GM21447 (cell line): ENCODE results near the gene DNAJB9.

Experiments used
- ATAC-seq: cut with Tn5 transposase; IDR thresholded peaks from one replicate; pipeline ENCODE4 v1.9.1; 2021; ENCODE audit not compliant: unreplicated experiment

The DNAJB9 gene

GRCh38 chr7:108565987-108566386 lies 3.7 kb upstream of the DNAJB9 start:
- ATAC-seq = no peak

DNA sequence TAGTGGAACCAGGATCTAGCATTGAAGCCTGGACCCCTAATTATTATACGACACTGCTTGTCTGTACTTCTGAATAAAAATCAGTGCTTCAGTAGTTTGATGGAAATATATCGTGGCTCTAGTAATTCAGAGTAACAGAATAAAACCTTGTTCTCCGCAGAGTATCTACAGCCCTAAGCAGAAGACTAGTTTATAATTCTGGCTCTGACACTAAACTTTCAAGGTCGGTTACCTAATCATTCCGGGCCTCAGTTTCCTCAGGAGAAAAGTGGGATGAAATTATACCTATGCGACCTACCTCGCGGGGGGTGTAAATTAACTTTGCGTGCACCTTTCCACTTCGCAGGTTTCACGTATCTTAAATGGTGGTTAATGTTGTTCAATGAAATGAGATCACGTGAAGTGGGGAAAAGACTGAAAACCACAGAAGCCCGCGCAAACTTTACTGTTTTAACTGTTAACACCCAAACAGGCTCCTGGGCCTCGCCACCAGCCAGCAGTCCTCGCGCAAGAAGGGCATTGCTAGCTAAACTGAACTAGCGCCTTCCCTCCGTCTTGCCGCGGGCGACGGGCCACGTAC lies 783 bp upstream of the DNAJB9 start:
- no peak for ATAC-seq

DNA sequence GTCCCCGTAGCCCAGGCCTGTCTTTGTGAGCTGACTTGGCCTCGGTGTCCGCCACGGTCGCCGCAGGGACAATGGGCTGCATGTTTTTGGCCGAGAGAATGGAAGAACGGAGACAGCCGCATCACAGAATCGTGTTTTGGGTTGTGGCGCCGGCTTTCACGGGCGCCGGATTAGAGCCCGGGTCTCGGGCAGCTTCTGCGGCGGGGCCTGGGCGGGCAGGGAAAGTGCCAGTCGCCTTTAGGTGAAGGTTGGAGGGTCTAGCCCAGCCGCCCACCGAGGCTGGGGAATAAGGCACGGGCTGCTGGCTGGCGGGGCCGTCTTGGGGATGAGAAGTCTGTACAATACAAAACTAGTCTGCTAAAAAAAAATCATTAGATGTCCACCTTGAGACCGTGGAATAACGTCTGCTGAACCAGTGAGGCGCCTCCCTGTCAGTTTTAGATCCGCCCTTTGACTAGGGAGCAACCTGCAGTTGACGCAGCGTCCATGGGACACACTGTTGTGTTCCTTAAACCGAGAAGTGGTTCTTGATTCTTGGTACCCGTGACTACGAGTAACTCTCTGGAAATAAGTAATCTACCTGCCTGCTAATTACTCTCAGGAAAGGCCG lies 577 bp downstream of the DNAJB9 start:
- peak; percentile 37 for ATAC-seq

GRCh38 chr7:108572480-108572879 lies 2.8 kb downstream of the DNAJB9 start:
- no peak for ATAC-seq

GRCh38 chr7:108575156-108575555 lies 5.5 kb downstream of the DNAJB9 start:
- ATAC-seq = no peak

- ATAC-seq = no peak
Measured at GRCh38 chr7:108576116-108576515, 6.4 kb downstream of the DNAJB9 start.

GRCh38 chr7:108578937-108579336 lies 9.3 kb downstream of the DNAJB9 start:
- ATAC-seq = no peak

- ATAC-seq = no peak
Measured at GRCh38 chr7:108580298-108580697, 10.6 kb downstream of the DNAJB9 start.

DNA sequence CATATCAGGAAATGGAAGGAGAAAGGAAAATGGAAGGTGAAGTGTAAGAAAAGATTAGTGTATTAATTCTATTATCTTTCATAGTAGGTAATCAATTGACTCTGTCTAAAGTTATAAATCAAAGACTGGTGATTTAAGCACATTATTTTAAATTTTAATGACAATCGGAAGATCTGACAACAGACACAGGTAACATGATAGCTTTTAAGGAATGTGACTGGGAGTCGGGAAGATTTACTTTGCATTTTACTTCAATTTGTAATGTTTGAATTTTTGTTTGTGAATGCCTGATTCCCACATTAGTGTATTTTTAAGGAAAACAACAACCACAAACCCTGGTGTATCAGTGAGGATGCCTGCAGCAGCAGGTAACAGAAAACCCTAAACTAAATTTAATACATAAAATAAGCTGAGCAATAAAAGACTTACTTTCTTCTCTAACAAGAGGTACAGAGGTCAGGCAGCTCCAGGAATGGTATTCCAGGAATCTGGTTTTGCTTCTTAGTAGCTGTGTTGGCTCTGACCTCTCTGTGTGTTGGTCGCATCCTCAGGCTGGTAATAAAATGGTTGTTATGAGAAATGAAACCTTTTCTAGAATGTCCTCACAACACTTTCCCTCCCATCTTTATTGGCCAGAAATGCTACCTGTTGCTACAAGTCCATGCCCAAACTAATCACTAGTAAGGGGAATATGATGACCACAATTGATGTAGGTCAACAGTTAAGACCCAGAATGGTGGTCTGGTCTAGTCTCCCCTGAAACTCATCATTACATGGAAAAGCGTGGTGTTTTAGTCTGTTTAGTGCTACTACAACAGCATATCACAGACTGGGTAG lies 12.2 kb downstream of the DNAJB9 start:
- no peak for ATAC-seq

- ATAC-seq = no peak
Measured at GRCh38 chr7:108584211-108584610, 14.5 kb downstream of the DNAJB9 start.

- no peak for ATAC-seq
Measured at GRCh38 chr7:108585843-108586242, 16.2 kb downstream of the DNAJB9 start.

DNA sequence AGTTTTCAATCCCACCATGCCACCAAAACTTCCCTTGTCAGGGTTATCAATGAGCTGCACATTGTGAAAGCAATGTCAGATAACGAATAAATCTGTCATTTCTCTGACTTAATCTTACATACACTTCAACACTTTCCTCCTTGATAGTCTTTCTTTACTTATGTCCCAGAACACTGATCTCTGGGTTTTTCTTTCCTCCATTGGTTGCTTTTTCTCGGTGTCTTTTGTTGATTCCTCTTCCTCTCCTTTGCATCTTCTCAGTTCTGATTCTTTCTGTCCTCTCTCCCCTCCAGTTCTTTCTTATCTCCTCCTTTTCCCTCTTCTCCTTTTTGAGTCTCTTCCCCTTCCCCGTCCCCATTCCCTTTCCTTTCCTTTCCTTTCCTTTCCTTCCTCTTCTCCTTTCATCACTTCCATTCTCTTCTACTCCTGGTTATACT lies 16.6 kb downstream of the DNAJB9 start:
- no peak for ATAC-seq

DNA sequence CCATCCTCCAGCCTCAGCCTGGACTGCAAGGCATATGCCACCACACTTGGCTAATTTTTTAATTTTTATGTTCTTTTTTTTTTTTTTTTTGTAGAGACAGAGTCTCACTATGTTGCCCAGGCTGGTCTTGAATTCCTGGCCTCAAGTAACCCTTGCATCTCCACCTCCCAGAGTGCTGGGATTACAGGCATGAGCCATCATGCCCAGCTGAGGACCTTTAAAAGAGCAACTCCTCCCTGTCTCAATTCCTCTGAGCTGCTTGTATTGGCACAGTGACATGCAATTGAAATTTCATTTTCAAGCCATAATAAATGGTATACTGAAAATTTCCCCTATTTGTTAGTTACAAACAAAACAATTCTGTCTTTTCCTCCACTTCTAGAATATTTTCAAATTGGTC lies 19.5 kb downstream of the DNAJB9 start:
- no peak for ATAC-seq

DNA sequence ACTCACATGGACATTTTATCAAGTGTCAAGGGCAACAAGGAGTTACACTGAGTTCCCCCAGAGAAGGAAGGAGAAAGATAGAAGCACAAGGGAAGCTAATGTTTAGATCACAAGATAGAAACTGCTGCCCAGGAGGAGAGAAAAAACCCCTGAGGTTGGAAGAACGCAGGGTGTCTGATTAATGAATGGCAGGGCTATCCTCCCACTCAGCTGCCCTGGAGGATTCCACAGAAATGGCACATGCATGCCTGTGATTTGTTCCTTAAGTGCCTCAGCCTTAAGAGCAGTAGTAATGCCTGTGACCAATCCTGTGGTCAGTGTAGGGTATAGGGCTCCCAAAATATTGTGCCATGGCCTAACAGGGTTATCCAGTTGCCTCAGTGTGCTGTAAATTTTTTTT lies 20.2 kb downstream of the DNAJB9 start:
- peak; percentile 62 for ATAC-seq

DNA sequence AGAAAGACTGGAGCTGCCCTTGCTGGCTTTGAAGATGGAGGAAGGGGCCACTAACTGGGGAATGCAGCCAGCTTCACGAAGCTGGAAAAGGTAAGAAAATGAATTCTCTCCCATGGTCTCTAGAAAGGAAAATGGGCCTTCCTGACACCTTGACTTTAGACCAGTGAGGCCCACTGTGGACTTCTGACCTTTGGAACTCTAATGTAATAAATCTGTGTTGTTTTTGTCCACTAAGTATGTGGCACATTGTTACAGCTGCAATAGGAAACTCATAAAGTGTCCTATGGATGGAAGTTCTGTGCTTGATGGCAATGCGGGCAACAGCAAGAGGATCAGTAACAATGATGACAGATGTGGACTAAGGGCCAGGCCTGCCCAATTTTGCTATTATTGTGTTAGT lies 20.9 kb downstream of the DNAJB9 start:
- no peak for ATAC-seq

DNA sequence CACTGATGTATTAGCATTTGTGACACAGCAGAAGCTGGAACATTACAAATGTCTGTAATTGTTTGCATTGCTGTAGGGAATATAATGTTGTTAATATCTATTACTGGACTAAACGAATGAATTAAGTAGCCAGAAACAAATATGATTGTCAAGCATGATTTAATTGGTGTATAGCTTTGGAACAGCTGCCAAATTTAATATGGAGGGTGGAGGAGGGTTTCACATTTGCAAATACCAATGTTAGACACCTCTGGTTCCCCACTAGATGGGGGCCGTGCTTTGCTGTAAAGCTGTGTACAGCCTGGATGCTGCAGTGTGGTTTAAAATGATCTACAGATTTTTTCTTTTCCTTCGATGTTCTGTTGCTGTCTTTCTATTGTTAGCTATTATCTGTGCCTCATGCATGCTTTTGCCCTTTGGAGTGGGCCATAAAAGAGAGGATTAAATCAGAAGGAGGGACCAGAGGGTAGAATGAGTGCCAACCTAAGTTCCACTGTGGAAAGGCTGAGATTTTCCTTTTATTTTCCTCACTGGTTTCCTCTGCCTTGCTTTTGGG lies 23.1 kb downstream of the DNAJB9 start:
- ATAC-seq = no peak

DNA sequence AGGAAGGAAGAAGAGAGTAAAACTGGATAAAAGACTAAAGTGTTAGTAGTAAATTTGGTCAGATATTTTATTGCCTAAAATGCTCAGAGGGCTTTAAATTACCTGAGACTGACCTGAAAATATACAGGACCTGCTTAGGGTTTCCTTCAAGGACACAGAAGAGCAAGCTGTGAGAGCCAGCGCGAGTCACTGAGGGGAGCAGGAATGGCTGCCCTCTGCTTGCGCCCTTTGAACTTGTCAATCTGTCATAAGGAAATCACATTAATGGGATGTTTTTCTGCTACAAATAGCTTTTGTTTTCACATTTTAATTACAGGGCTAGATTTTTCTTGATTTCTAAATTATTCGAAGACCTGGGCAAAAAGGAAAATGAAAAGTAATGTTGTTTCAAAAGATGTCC lies 26.9 kb downstream of the DNAJB9 start:
- peak; percentile 74 for ATAC-seq

- ATAC-seq = no peak
Measured at GRCh38 chr7:108598153-108598552, 28.5 kb downstream of the DNAJB9 start.

DNA sequence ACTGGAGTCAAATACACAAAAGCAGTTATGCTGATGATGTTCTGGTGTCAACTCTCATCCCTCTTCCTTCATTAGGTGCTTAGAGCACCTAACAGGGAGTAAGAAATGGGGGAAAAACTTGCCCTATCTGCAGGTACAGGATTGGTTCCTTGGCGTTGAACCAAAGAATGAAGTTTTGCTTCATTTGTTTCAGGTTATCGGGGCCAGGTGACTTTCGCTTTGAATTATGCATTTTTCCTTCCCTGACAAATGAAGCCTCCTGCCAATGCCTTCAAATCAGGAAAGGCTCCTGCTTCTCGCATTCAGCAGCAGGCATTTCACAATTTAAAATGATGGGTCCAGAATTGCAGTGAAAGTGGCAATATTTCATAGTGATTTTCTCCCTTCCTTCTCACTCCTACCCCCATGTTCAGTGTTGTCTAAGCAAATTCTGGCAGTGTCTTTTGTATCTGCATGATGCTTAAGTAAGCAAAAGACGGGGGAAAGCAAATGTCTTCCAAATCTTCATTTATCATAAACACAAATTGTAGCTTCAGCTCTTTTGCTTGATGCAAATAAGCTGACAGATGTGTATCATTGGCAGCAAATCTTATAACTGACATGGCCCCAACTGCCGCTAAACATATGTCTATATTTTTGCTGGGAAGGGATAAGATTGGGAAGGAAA lies 29.4 kb downstream of the DNAJB9 start:
- ATAC-seq = no peak

DNA sequence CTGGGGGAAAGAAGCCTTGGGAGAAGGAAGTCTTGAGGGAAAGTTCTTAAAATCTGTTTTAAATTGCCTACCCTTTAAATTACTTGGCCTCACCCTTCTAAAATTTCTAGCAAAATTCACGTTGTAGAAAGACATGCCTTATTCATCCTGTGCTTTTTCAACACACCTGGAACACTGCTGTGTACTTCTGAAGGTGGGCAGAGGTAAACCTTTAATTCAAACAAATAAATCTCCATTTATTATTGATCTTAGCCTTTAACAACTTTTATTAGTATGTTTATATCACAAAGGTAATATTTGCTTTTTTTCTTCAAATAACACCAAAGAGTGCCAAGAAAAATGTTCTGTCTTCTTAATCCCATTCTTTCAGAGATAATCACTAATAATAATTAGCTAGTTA lies 30.7 kb downstream of the DNAJB9 start:
- ATAC-seq = no peak

- ATAC-seq = no peak
Measured at GRCh38 chr7:108603656-108604306, 34.1 kb downstream of the DNAJB9 start.
